ENCODE results near the gene MICALL2.

DNA sequence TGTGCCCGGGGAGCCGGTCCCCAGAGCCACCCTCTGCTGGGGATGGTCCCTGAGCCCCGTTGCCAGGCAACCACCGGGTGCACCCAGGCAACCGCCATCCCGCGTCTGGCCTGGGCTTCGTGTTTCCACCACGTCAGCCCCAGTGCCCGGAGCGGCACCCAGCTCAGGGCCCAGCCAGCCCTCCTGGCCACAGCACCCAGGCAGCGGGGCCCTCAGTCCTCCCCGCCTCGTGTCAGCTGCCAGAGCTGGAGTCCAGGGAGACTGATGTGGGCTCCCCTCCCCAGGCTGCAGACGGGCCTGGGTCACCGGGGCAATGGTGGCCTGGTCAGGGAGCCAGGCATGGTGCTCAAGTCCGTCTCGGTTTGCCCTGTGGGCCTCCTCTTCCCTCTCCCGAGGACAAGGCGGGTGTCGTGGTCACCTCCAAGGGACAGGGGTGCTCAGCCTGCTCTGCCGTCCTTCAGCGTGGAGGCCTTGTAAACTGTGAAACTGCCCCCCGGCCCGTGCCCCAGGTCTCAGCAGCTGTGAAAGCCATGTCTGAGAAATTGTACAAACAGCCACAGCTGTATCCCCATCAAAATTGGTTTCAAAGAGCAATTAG is 72.5 kb downstream of the MICALL2 start:
- TF ChIP-seq, protein P1, sequence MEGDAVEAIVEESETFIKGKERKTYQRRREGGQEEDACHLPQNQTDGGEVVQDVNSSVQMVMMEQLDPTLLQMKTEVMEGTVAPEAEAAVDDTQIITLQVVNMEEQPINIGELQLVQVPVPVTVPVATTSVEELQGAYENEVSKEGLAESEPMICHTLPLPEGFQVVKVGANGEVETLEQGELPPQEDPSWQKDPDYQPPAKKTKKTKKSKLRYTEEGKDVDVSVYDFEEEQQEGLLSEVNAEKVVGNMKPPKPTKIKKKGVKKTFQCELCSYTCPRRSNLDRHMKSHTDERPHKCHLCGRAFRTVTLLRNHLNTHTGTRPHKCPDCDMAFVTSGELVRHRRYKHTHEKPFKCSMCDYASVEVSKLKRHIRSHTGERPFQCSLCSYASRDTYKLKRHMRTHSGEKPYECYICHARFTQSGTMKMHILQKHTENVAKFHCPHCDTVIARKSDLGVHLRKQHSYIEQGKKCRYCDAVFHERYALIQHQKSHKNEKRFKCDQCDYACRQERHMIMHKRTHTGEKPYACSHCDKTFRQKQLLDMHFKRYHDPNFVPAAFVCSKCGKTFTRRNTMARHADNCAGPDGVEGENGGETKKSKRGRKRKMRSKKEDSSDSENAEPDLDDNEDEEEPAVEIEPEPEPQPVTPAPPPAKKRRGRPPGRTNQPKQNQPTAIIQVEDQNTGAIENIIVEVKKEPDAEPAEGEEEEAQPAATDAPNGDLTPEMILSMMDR (tag by site-specific recombination; IDR thresholded peaks at IDR 0.05) = no peak
- TF ChIP-seq ZNF175 (tag by site-specific recombination; IDR thresholded peaks at IDR 0.05) (no peak), ZNF626 (tag by site-specific recombination; IDR thresholded peaks at IDR 0.05) (no peak), YY2 (tag by site-specific recombination; IDR thresholded peaks at IDR 0.05) (no peak), ZNF571 (tag by site-specific recombination; IDR thresholded peaks at IDR 0.05) (no peak), ZNF555 (tag by site-specific recombination; conservative IDR thresholded peaks at IDR 0.05) (no peak), ZNF133 (tag by site-specific recombination; IDR thresholded peaks at IDR 0.05) (no peak), ZBTB20 (tag by site-specific recombination; IDR thresholded peaks at IDR 0.05) (no peak), ZNF510 (tag by site-specific recombination; IDR thresholded peaks at IDR 0.05; ENCODE audit: insufficient replicate concordance) (no peak)
- TF ChIP-seq, protein P2, sequence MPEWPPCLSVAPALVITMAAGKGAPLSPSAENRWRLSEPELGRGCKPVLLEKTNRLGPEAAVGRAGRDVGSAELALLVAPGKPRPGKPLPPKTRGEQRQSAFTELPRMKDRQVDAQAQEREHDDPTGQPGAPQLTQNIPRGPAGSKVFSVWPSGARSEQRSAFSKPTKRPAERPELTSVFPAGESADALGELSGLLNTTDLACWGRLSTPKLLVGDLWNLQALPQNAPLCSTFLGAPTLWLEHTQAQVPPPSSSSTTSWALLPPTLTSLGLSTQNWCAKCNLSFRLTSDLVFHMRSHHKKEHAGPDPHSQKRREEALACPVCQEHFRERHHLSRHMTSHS (tag by site-specific recombination; IDR thresholded peaks at IDR 0.05) = no peak
- TF ChIP-seq, protein P3, sequence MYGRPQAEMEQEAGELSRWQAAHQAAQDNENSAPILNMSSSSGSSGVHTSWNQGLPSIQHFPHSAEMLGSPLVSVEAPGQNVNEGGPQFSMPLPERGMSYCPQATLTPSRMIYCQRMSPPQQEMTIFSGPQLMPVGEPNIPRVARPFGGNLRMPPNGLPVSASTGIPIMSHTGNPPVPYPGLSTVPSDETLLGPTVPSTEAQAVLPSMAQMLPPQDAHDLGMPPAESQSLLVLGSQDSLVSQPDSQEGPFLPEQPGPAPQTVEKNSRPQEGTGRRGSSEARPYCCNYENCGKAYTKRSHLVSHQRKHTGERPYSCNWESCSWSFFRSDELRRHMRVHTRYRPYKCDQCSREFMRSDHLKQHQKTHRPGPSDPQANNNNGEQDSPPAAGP (tag by site-specific recombination; IDR thresholded peaks at IDR 0.05) = no peak
- TF ChIP-seq, protein P4, sequence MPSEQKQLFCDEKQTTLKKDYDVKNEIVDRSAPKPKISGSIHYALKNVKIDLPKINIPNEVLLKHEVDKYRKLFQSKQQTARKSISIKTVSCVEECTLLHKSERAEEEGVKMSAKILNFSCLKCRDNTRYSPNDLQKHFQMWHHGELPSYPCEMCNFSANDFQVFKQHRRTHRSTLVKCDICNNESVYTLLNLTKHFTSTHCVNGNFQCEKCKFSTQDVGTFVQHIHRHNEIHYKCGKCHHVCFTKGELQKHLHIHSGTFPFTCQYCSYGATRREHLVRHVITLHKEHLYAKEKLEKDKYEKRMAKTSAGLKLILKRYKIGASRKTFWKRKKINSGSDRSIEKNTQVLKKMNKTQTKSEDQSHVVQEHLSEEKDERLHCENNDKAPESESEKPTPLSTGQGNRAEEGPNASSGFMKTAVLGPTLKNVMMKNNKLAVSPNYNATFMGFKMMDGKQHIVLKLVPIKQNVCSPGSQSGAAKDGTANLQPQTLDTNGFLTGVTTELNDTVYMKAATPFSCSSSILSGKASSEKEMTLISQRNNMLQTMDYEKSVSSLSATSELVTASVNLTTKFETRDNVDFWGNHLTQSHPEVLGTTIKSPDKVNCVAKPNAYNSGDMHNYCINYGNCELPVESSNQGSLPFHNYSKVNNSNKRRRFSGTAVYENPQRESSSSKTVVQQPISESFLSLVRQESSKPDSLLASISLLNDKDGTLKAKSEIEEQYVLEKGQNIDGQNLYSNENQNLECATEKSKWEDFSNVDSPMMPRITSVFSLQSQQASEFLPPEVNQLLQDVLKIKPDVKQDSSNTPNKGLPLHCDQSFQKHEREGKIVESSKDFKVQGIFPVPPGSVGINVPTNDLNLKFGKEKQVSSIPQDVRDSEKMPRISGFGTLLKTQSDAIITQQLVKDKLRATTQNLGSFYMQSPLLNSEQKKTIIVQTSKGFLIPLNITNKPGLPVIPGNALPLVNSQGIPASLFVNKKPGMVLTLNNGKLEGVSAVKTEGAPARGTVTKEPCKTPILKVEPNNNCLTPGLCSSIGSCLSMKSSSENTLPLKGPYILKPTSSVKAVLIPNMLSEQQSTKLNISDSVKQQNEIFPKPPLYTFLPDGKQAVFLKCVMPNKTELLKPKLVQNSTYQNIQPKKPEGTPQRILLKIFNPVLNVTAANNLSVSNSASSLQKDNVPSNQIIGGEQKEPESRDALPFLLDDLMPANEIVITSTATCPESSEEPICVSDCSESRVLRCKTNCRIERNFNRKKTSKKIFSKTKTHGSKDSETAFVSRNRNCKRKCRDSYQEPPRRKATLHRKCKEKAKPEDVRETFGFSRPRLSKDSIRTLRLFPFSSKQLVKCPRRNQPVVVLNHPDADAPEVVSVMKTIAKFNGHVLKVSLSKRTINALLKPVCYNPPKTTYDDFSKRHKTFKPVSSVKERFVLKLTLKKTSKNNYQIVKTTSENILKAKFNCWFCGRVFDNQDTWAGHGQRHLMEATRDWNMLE (tag by site-specific recombination; conservative IDR thresholded peaks at IDR 0.05; ENCODE audit: low read depth) = no peak

All from HEK293 (cell line).